CD4-positive, alpha-beta T cell (primary cell): Measurements from ENCODE around the gene ALG12. TPM values are rescaled to one million over a fixed set of nuclear protein-coding genes. Genes with fewer than 3 reads are reported as not detected.

Experiments used
- ATAC-seq: fragments of 200-7000 bp; cut with Tn5 transposase; one replicate; pipeline ENCODE4 v1.10.0; 2022; ENCODE audit warnings: mild to moderate bottlenecking; ENCODE audit not compliant: poor library complexity
- CTCF ChIA-PET: fragments of 350-600 bp; sonication (Branson Sonifier 250); formaldehyde crosslinking; loops from one replicate; lab custom pipeline; 2021; ENCODE audit warnings: antibody characterized with exemption, inconsistent platforms; lab: Charles Lee
- POLR2A ChIA-PET: fragments of 350-600 bp; sonication (Branson Sonifier 250); formaldehyde crosslinking; loops from one replicate; lab custom pipeline; 2021; ENCODE audit warnings: antibody characterized with exemption, inconsistent platforms; lab: Charles Lee
- DNase-seq, 14 experiments: peaks; one replicate each; pipeline ENCODE4 v3.0.0-alpha.2; 2013 to 2020; ENCODE audit warnings: mixed read lengths in 2 of 14
- H3K27ac ChIP-seq, 2 donors: one replicate each; pipeline versions ENCODE4 v1.5.1 to v1.7.0; 2013; ENCODE audit warnings: low read length in 2 of 2, low read depth in 1 of 2, mild to moderate bottlenecking in 1 of 2
- H3K27me3 ChIP-seq, 2 experiments: 1 replicate in 1 of 2; 2 replicates in 1 of 2; pipeline versions ENCODE4 v1.6.1 to v1.7.0; 2013; ENCODE audit warnings: low read length in 2 of 2, control low read depth in 1 of 2, mild to moderate bottlenecking in 1 of 2, moderate library complexity in 1 of 2; ENCODE audit not compliant: insufficient read depth in 2 of 2, control insufficient read depth in 1 of 2
- H3K36me3 ChIP-seq: one replicate; pipeline ENCODE4 v1.6.1; 2013; ENCODE audit warnings: low read length, control low read depth; ENCODE audit not compliant: insufficient read depth
- H3K4me1 ChIP-seq: one replicate; pipeline ENCODE4 v1.6.1; 2013; ENCODE audit warnings: low read length, control low read depth; ENCODE audit not compliant: insufficient read depth
- H3K4me3 ChIP-seq: one replicate; pipeline ENCODE4 v1.5.1; 2013; ENCODE audit warnings: mild to moderate bottlenecking, low read length, moderate library complexity
- H3K9me3 ChIP-seq, 2 experiments: 1 replicate in 1 of 2; 2 replicates in 1 of 2; pipeline versions ENCODE4 v1.6.1 to v1.7.0; 2013; ENCODE audit warnings: low read length in 2 of 2, mild to moderate bottlenecking in 2 of 2, control low read depth in 1 of 2, moderate library complexity in 1 of 2; ENCODE audit not compliant: control insufficient read depth in 1 of 2, insufficient read depth in 1 of 2
- H3K27ac Mint-ChIP-seq: one replicate; pipeline ENCODE4 v1.8.0; 2020; ENCODE audit warnings: mixed read lengths
- H3K27me3 Mint-ChIP-seq: one replicate; pipeline ENCODE4 v1.8.0; 2021; ENCODE audit warnings: mixed read lengths
- H3K36me3 Mint-ChIP-seq: one replicate; pipeline ENCODE4 v1.8.0; 2021; ENCODE audit warnings: low read depth, mixed read lengths
- H3K4me1 Mint-ChIP-seq: one replicate; pipeline ENCODE4 v1.8.0; 2021; ENCODE audit warnings: low read depth, mixed read lengths
- H3K4me3 Mint-ChIP-seq: one replicate; pipeline ENCODE4 v1.8.0; 2020; ENCODE audit warnings: mild to moderate bottlenecking, mixed read lengths
- H3K9me3 Mint-ChIP-seq: one replicate; pipeline ENCODE4 v1.8.0; 2020; ENCODE audit warnings: mixed read lengths
- CTCF ChIP-seq: fragments of 200-600 bp; IDR thresholded peaks from one replicate; pipeline ENCODE4 v1.8.0; 2022; ENCODE audit warnings: antibody characterized with exemption, mild to moderate bottlenecking
- intact Hi-C, 2 experiments: fragments of 100-400 bp; cut with DNase I in 1 of 2; cut with micrococcal nuclease in 1 of 2; formaldehyde crosslinking; loops; one replicate each; pipeline versions ENCODE4 v1.15.1 to v1.9.0; 2023 to 2025; cut with DNase I, micrococcal nuclease
- total RNA-seq, 174 experiments: library from RNA in 2 of 174; stranded (reverse) in 2 of 174; gene quantifications; one replicate each; pipeline ENCODE4 v1.2.3 and lab custom pipeline; 2021 to 2026

ALG12 gene
- total RNA-seq, 2 experiments from 2014 or later, result 13.5 to 14.6 TPM

DNA sequence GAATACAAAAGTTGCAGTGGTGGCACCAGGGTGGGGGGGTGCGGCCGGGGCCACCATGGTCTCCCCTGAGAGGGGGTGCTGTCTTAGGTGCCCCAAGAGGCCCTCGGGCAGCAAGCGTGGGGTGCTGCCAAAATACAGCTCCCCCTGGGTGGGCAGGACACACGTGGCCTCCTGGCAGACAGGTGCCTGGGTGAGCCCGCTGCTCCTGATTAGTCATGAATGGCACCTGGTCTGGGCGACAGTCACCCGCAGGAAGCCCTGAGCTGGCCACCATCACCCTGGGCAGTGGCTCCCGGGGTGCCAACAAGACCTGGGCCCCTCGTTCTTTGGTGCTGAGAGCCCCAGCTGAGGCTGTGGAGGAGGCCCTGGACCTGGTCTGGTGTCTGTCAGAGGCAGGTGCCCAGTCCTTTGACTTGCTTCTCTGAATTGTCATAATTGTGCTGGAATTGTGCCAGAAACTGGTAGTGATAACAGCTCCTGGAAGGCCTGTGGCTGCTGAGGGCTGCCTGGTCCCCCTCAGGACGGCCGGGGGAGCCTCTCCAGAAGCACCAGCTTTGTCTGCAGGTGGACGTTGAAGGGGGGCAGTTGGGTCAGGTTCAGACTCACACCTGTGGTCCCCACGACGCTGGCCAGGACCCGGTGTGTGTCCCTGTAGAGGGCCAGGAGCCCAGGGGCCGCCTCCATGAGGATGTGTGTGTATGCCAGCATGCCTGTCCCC, 14.8 kb downstream of the ALG12 start:
- Histone ChIP-seq H3K9me3 (no peaks in the 10 kb centered on the region), H3K27me3 (no peaks in the 10 kb centered on the region), H3K4me3 (no peak overlapping the region), H3K36me3 (peaks cover 67% of the 10 kb centered on the region), H3K4me1 (peaks cover 2% of the 10 kb centered on the region), H3K27ac (no peak overlapping the region)
- no peak overlapping the region for H3K4me3 Mint-ChIP-seq
- H3K36me3 Mint-ChIP-seq, result peaks cover 60% of the 10 kb centered on the region
- H3K27ac Mint-ChIP-seq, result no peak overlapping the region
- no peaks in the 10 kb centered on the region for H3K4me1 Mint-ChIP-seq
- H3K9me3 Mint-ChIP-seq, result no peaks in the 10 kb centered on the region
- ATAC-seq (no peak), DNase-seq (peak in 1 of 14 experiments; percentile 15)
- intact Hi-C loops, result no loop called here
- no peak for TF ChIP-seq CTCF
- H3K27me3 Mint-ChIP-seq, result no peaks in the 10 kb centered on the region
- ChIA-PET POLR2A (no interaction called here), CTCF (no interaction called here)

GRCh38 chr22:49901457-49901856, 16.8 kb downstream of the ALG12 start:
- peaks cover 53% of the 10 kb centered on the region for H3K36me3 Mint-ChIP-seq
- no peak overlapping the region for H3K27ac Mint-ChIP-seq
- Histone ChIP-seq H3K4me1 (no peaks in the 10 kb centered on the region), H3K27ac (no peak overlapping the region), H3K9me3 (no peaks in the 10 kb centered on the region), H3K36me3 (peaks cover 51% of the 10 kb centered on the region), H3K27me3 (no peaks in the 10 kb centered on the region), H3K4me3 (no peak overlapping the region)
- intact Hi-C loops, result no loop called here
- no peaks in the 10 kb centered on the region for H3K27me3 Mint-ChIP-seq
- TF ChIP-seq CTCF, result no peak
- CTCF ChIA-PET, result no interaction called here
- POLR2A ChIA-PET, result no interaction called here
- ATAC-seq (no peak), DNase-seq (no peak)
- no peaks in the 10 kb centered on the region for H3K4me1 Mint-ChIP-seq
- no peaks in the 10 kb centered on the region for H3K9me3 Mint-ChIP-seq
- no peak overlapping the region for H3K4me3 Mint-ChIP-seq

- intact Hi-C loops, result no loop called here
- no peak for TF ChIP-seq CTCF
- Mint-ChIP-seq H3K9me3 (no peaks in the 10 kb centered on the region), H3K27ac (no peak overlapping the region), H3K4me3 (no peak overlapping the region), H3K36me3 (peaks cover 47% of the 10 kb centered on the region), H3K4me1 (no peaks in the 10 kb centered on the region), H3K27me3 (no peaks in the 10 kb centered on the region)
- DNase-seq (no peak), ATAC-seq (no peak)
- Histone ChIP-seq H3K4me1 (no peaks in the 10 kb centered on the region), H3K27ac (no peak overlapping the region), H3K36me3 (peaks cover 45% of the 10 kb centered on the region), H3K9me3 (no peaks in the 10 kb centered on the region), H3K4me3 (no peak overlapping the region), H3K27me3 (no peaks in the 10 kb centered on the region)
- CTCF ChIA-PET, result no interaction called here
- POLR2A ChIA-PET, result no interaction called here
These were observed 17.6 kb downstream of the ALG12 start for GRCh38 chr22:49900441-49901230.
